H1 (cell line): ENCODE data around the gene SNU13. TPM values are rescaled to one million over a fixed set of nuclear protein-coding genes. Genes with fewer than 3 reads are reported as not detected.

ENCODE experiments used
- CTCF ChIA-PET: fragments of 300-600 bp; sonication (Branson Sonifier 250); formaldehyde crosslinking; loops from one replicate; lab custom pipeline; 2021; ENCODE audit not compliant: partially characterized antibody; lab: Charles Lee
- POLR2A ChIA-PET: fragments of 300-600 bp; sonication (Branson Sonifier 250); formaldehyde crosslinking; loops from one replicate; lab custom pipeline; 2021; ENCODE audit warnings: inconsistent platforms; ENCODE audit not compliant: partially characterized antibody; lab: Charles Lee
- DNase-seq, 2 experiments: peaks; one replicate each; pipeline versions ENCODE4 v3.0.0 to v3.0.0-alpha.2; 2010 to 2022; ENCODE audit warnings: low spot score in 2 of 2, low read depth in 1 of 2, mixed read lengths in 1 of 2
- FAIRE-seq: peaks from 2 replicates; lab custom pipeline; 2011; peaks lifted over from hg19 to GRCh38; lab: Jason Lieb, UNC
- H2AFZ ChIP-seq: 2 replicates; pipeline ENCODE4 v1.8.1; 2012; ENCODE audit warnings: low read length, inconsistent platforms
- H2AK5ac ChIP-seq: 2 replicates; pipeline ENCODE4 v1.6.1; 2013; ENCODE audit warnings: low read depth, low read length
- H2BK120ac ChIP-seq: replicated peaks from 2 replicates; pipeline ENCODE3; 2013; ENCODE audit warnings: low read depth, low read length, inconsistent platforms
- H2BK12ac ChIP-seq: 2 replicates; pipeline ENCODE4 v1.6.1; 2013; ENCODE audit warnings: low read depth, low read length
- H2BK15ac ChIP-seq: 2 replicates; pipeline ENCODE4 v1.6.1; 2013; ENCODE audit warnings: low read length
- H2BK20ac ChIP-seq: 2 replicates; pipeline ENCODE4 v1.6.1; 2013; ENCODE audit warnings: low read length
- H2BK5ac ChIP-seq: 2 replicates; pipeline ENCODE4 v1.6.1; 2013; ENCODE audit warnings: low read depth, low read length
- H3K14ac ChIP-seq: 2 replicates; pipeline ENCODE4 v1.6.1; 2013; ENCODE audit warnings: inconsistent platforms; ENCODE audit not compliant: insufficient read length
- H3K18ac ChIP-seq: 2 replicates; pipeline ENCODE4 v1.6.1; 2013; ENCODE audit warnings: low read length; ENCODE audit errors: extremely low read depth
- H3K23ac ChIP-seq: 2 replicates; pipeline ENCODE4 v1.6.1; 2013; ENCODE audit warnings: inconsistent platforms; ENCODE audit not compliant: insufficient read length
- H3K23me2 ChIP-seq: 2 replicates; pipeline ENCODE4 v1.6.1; 2013; ENCODE audit warnings: low read depth, low read length
- H3K27ac ChIP-seq: 2 replicates; pipeline ENCODE4 v1.6.1; 2011; ENCODE audit warnings: low read depth, low read length, inconsistent platforms
- H3K27me3 ChIP-seq, 4 experiments: replicated peaks in 1 of 4; 1 replicate in 1 of 4; 2 replicates in 3 of 4; pipeline versions ENCODE4 v1.6.1 to v1.8.1; 2011 to 2013; ENCODE audit warnings: low read length in 3 of 4, mild to moderate bottlenecking in 3 of 4, inconsistent platforms in 2 of 4, mixed read lengths in 2 of 4, moderate library complexity in 1 of 4; ENCODE audit not compliant: control insufficient read depth in 3 of 4, insufficient read depth in 3 of 4; ENCODE audit errors: extremely low read depth in 1 of 4
- H3K36me3 ChIP-seq, 4 experiments: 2 replicates each; pipeline versions ENCODE4 v1.6.1 to v1.8.1; 2011 to 2013; ENCODE audit warnings: mild to moderate bottlenecking in 4 of 4, low read length in 3 of 4, moderate library complexity in 2 of 4, control low read depth in 1 of 4, inconsistent platforms in 1 of 4; ENCODE audit not compliant: insufficient read depth in 4 of 4, control insufficient read depth in 2 of 4
- H3K4ac ChIP-seq: replicated peaks from 2 replicates; pipeline ENCODE3; 2013; ENCODE audit warnings: low read length, low read depth, mixed read lengths, inconsistent platforms; ENCODE audit not compliant: insufficient read length
- H3K4me1 ChIP-seq, 4 experiments: replicated peaks in 1 of 4; 1 replicate in 1 of 4; 2 replicates in 3 of 4; pipeline versions ENCODE4 v1.6.1 to v1.8.1; 2011 to 2013; ENCODE audit warnings: low read length in 3 of 4, inconsistent platforms in 2 of 4, mixed read lengths in 1 of 4; ENCODE audit not compliant: insufficient read depth in 4 of 4, control insufficient read depth in 3 of 4
- H3K4me2 ChIP-seq, 2 experiments: 2 replicates each; pipeline versions ENCODE4 v1.6.1 to v1.8.1; 2011 to 2013; ENCODE audit warnings: low read depth in 2 of 2, low read length in 2 of 2, control low read depth in 1 of 2, inconsistent platforms in 1 of 2, mild to moderate bottlenecking in 1 of 2; ENCODE audit not compliant: insufficient read depth in 1 of 2
- H3K4me3 ChIP-seq, 4 experiments: fragments of 200-600, 300-600 bp in 1 of 4; sonication (generic), shearing (Covaris generic), sonication (Bioruptor Twin) in 1 of 4; 2 replicates each; pipeline versions ENCODE4 v1.5.1 to v1.8.1; 2011 to 2016; ENCODE audit warnings: low read length in 4 of 4, low read depth in 3 of 4, control low read depth in 2 of 4, inconsistent platforms in 2 of 4, mild to moderate bottlenecking in 2 of 4, mixed read lengths in 1 of 4, moderate library complexity in 1 of 4; ENCODE audit not compliant: insufficient read depth in 2 of 4; ENCODE audit errors: extremely low read depth in 1 of 4
- H3K56ac ChIP-seq: replicated peaks from 2 replicates; pipeline ENCODE3; 2013; ENCODE audit warnings: low read depth, mild to moderate bottlenecking, mixed read lengths, low read length, inconsistent platforms; ENCODE audit not compliant: insufficient read length
- H3K79me1 ChIP-seq: 2 replicates; pipeline ENCODE4 v1.6.1; 2013; ENCODE audit warnings: low read depth, low read length, control low read depth
- H3K79me2 ChIP-seq, 2 experiments: 2 replicates each; pipeline versions ENCODE4 v1.6.1 to v1.8.1; 2012 to 2013; ENCODE audit warnings: low read length in 2 of 2, mild to moderate bottlenecking in 2 of 2, inconsistent platforms in 1 of 2; ENCODE audit not compliant: insufficient read depth in 2 of 2, control insufficient read depth in 1 of 2
- H3K9ac ChIP-seq, 4 experiments: replicated peaks in 1 of 4; 1 replicate in 1 of 4; 2 replicates in 3 of 4; pipeline versions ENCODE4 v1.6.1 to v1.8.1; 2011 to 2013; ENCODE audit warnings: low read depth in 3 of 4, low read length in 3 of 4, control low read depth in 2 of 4, mild to moderate bottlenecking in 2 of 4, moderate library complexity in 2 of 4, inconsistent platforms in 1 of 4; ENCODE audit errors: extremely low read depth in 1 of 4
- H3K9me3 ChIP-seq, 2 experiments: 2 replicates each; pipeline versions ENCODE4 v1.6.1 to v1.8.1; 2012 to 2013; ENCODE audit warnings: mild to moderate bottlenecking in 2 of 2, moderate library complexity in 2 of 2, control low read depth in 1 of 2, inconsistent platforms in 1 of 2, low read depth in 1 of 2, low read length in 1 of 2, mixed read lengths in 1 of 2; ENCODE audit not compliant: insufficient read depth in 2 of 2
- H4K20me1 ChIP-seq, 2 experiments: replicated peaks in 1 of 2; 2 replicates each; pipeline versions ENCODE3 to v1.8.1; 2011 to 2013; ENCODE audit warnings: inconsistent platforms in 2 of 2, low read length in 2 of 2, mild to moderate bottlenecking in 1 of 2; ENCODE audit not compliant: insufficient read depth in 2 of 2, control insufficient read depth in 1 of 2
- H4K5ac ChIP-seq: 2 replicates; pipeline ENCODE4 v1.6.1; 2013; ENCODE audit warnings: low read length, low read depth, mixed read lengths, inconsistent platforms; ENCODE audit not compliant: insufficient read length
- H4K8ac ChIP-seq: 2 replicates; pipeline ENCODE4 v1.8.0; 2013; ENCODE audit warnings: mild to moderate bottlenecking, moderate library complexity, low read length, inconsistent platforms; ENCODE audit not compliant: insufficient read depth; ENCODE audit errors: extremely low read depth
- H4K91ac ChIP-seq: replicated peaks from 2 replicates; pipeline ENCODE3; 2013; ENCODE audit warnings: low read length, mixed read lengths, inconsistent platforms; ENCODE audit not compliant: insufficient read length
- BACH1 ChIP-seq: IDR thresholded peaks from 2 replicates; pipeline ENCODE4 v1.6.1; 2012; ENCODE audit warnings: low read length, improper control_type of control experiment
- CBX5 ChIP-seq: fragments of 300-800, 300-1000 bp; sonication (generic); IDR thresholded peaks from 2 replicates; pipeline ENCODE4 v1.7.1; 2016; ENCODE audit warnings: antibody characterized with exemption, low read length, low read depth
- CBX8 ChIP-seq: fragments of 300-800, 300-1000 bp; sonication (generic); IDR thresholded peaks from 2 replicates; pipeline ENCODE4 v1.7.1; 2016; ENCODE audit warnings: low read depth, low read length, borderline replicate concordance
- EGR1 ChIP-seq: IDR thresholded peaks from 2 replicates; pipeline ENCODE4 v1.6.1; 2011; ENCODE audit warnings: low read depth, low read length, borderline replicate concordance
- HDAC6 ChIP-seq: IDR thresholded peaks from one replicate; pipeline ENCODE4 v1.7.1; 2012; ENCODE audit warnings: low read depth, mild to moderate bottlenecking, inconsistent platforms, low read length, moderate library complexity
- NANOG ChIP-seq: IDR thresholded peaks from 2 replicates; pipeline ENCODE4 v1.6.1; 2011; ENCODE audit warnings: low read length, low read depth, mild to moderate bottlenecking, inconsistent platforms; ENCODE audit not compliant: insufficient read depth, poor library complexity, severe bottlenecking
- POLR2AphosphoS5 ChIP-seq: IDR thresholded peaks from 2 replicates; pipeline ENCODE4 v1.6.1; 2011; ENCODE audit warnings: low read depth, low read length
- SIRT6 ChIP-seq: IDR thresholded peaks from one replicate; pipeline ENCODE4 v1.7.1; 2012; ENCODE audit warnings: low read length, inconsistent platforms
- SP2 ChIP-seq: IDR thresholded peaks from 2 replicates; pipeline ENCODE4 v1.6.1; 2012; ENCODE audit warnings: mild to moderate bottlenecking, low read length, inconsistent platforms
- WGBS, 2 experiments: shearing (Covaris generic) in 1 of 2; methylation state at CpG; one replicate each; pipeline versions ENCODE4 v1.1.6 to v1.1.7; 2013 to 2015; ENCODE audit warnings: low lambda C conversion rate in 2 of 2, mixed read lengths in 2 of 2, inconsistent platforms in 1 of 2, low coverage in 1 of 2, missing lambda C conversion rate in 1 of 2; ENCODE audit not compliant: insufficient replicate concordance in 2 of 2, insufficient coverage in 1 of 2, insufficient read length in 1 of 2; ENCODE audit errors: extremely low coverage in 1 of 2, missing lambda C conversion rate in 1 of 2; 5-methylcytosine and 5-hydroxymethylcytosine counted together
- polyA plus RNA-seq, 7 experiments: library from polyadenylated mRNA; depleted of rRNA in 3 of 7; stranded (reverse) in 5 of 7; unstranded in 2 of 7; fragments of >200 nt in 5 of 7; fragments of 200-250 nt in 2 of 7; gene quantifications; 1 replicate in 5 of 7; 2 replicates in 1 of 7; 4 replicates in 1 of 7; pipeline versions ENCODE4 v1.2.1 to v1.2.3, GENCODE V29; 2011 to 2013; ENCODE audit warnings: missing spikeins in 2 of 7, mixed read lengths in 2 of 7
- total RNA-seq: library from RNA; stranded (reverse); fragmentation: NEBNext Ultra II Directional; extraction: Animal tissue kit (Norgen Biotek cat#: 25700); gene quantifications from 2 replicates; pipeline ENCODE4 v1.2.1, GENCODE V29; 2021
- TF ChIP-seq, protein P1 (sequence below), 3 experiments: IDR thresholded peaks; 1 replicate in 2 of 3; 2 replicates in 1 of 3; pipeline versions ENCODE4 v1.5.1 to v1.6.1; 2011; ENCODE audit warnings: low read length in 3 of 3, mild to moderate bottlenecking in 3 of 3, inconsistent platforms in 2 of 3, low read depth in 1 of 3, moderate library complexity in 1 of 3; ENCODE audit not compliant: insufficient read depth in 1 of 3; ENCODE audit errors: control extremely low read depth in 1 of 3
- TF ChIP-seq, protein P2 (sequence below): IDR thresholded peaks from 2 replicates; pipeline ENCODE4 v1.6.1; 2012; ENCODE audit warnings: inconsistent platforms

The SNU13 gene
- total and polyA plus RNA-seq, 2 of the 8 experiments (the other 6 are each of a cell fraction or from before 2014, with no cell fraction given): 241 to 281 TPM

DNA sequence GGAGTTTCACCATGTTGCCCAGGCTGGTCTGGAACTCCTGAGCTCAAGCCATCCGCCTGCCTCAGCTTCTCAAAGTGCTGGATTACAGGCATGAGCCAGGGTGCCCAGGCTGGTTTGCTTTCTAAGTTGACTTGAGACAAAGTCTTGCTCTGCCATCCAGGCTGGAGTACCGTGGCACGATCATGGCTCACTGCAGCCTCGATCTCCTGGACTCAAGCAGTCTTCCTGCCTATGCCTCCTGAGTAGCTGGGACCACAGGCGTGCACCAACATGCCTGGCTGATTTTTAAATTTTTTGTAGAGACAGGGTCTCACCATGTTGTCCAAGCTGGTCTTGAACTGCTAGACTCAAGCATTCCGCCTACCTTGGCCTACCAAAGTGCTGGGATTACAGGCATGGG lies 31.0 kb downstream of the SNU13 start:
- Histone ChIP-seq H2BK20ac (no peak overlapping the region), H3K4me3 (no peak overlapping the region), H3K27me3 (no peaks in the 10 kb centered on the region), H2BK15ac (no peak overlapping the region), H3K23me2 (no peaks in the 10 kb centered on the region), H4K8ac (no peak overlapping the region), H3K79me2 (no peaks in the 10 kb centered on the region), H3K27ac (no peak overlapping the region), H3K4me2 (no peak overlapping the region), H2AFZ (no peak overlapping the region), H3K4me1 (no peaks in the 10 kb centered on the region), H3K79me1 (no peaks in the 10 kb centered on the region; the same call in 1 of the 2 replicates), H4K91ac (no peak overlapping the region), H3K9ac (no peak overlapping the region), H2BK12ac (no peak overlapping the region), H3K4ac (no peak overlapping the region), H3K14ac (no peak overlapping the region), H4K20me1 (peaks cover 2 to 5% of the 10 kb centered on the region in 2 experiments), H2BK120ac (no peak overlapping the region), H2BK5ac (no peak overlapping the region), H2AK5ac (no peak overlapping the region), H3K18ac (no peak overlapping the region), H3K56ac (no peak overlapping the region), H4K5ac (no peak overlapping the region), H3K9me3 (no peaks in the 10 kb centered on the region), H3K23ac (no peak overlapping the region), H3K36me3 (peaks cover 58 to 89% (median 77%) of the 10 kb centered on the region in 4 experiments)
- CTCF ChIA-PET: interaction anchor here (0.7 to 2.1 kb wide), 5 partner anchors 9 to 89 kb away, joined by 3 to 7 read pairs (median 5); no protein-coding TSS in a partner anchor
- POLR2A ChIA-PET: interaction anchor here (1.1 to 16.5 kb wide), 5 partner anchors 16 to 36 kb away, joined by 3 to 129 read pairs (median 4); no protein-coding TSS in a partner anchor
- FAIRE-seq (no peak), DNase-seq (no peak)
- 96% methylated on average over 6 of the region's 6 CpGs; no CpG with 5 or more reads in 1 of the 2 experiments for WGBS, 2 experiments
- TF ChIP-seq EGR1 (no peak), BACH1 (no peak), NANOG (no peak), SIRT6 (no peak), CBX5 (no peak), SP2 (no peak), POLR2AphosphoS5 (no peak), HDAC6 (no peak), CBX8 (no peak)
- TF ChIP-seq, protein P1, sequence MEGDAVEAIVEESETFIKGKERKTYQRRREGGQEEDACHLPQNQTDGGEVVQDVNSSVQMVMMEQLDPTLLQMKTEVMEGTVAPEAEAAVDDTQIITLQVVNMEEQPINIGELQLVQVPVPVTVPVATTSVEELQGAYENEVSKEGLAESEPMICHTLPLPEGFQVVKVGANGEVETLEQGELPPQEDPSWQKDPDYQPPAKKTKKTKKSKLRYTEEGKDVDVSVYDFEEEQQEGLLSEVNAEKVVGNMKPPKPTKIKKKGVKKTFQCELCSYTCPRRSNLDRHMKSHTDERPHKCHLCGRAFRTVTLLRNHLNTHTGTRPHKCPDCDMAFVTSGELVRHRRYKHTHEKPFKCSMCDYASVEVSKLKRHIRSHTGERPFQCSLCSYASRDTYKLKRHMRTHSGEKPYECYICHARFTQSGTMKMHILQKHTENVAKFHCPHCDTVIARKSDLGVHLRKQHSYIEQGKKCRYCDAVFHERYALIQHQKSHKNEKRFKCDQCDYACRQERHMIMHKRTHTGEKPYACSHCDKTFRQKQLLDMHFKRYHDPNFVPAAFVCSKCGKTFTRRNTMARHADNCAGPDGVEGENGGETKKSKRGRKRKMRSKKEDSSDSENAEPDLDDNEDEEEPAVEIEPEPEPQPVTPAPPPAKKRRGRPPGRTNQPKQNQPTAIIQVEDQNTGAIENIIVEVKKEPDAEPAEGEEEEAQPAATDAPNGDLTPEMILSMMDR (IDR thresholded peaks at IDR 0.05; ENCODE audit: control extremely low read depth in 1 of 3, insufficient read depth in 1 of 3, low read depth in 1 of 3, low read length in 3 of 3): no peak
- TF ChIP-seq, protein P2, sequence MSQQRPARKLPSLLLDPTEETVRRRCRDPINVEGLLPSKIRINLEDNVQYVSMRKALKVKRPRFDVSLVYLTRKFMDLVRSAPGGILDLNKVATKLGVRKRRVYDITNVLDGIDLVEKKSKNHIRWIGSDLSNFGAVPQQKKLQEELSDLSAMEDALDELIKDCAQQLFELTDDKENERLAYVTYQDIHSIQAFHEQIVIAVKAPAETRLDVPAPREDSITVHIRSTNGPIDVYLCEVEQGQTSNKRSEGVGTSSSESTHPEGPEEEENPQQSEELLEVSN: no peak
